ENCODE measurements around the gene NDUFB2.

DNA sequence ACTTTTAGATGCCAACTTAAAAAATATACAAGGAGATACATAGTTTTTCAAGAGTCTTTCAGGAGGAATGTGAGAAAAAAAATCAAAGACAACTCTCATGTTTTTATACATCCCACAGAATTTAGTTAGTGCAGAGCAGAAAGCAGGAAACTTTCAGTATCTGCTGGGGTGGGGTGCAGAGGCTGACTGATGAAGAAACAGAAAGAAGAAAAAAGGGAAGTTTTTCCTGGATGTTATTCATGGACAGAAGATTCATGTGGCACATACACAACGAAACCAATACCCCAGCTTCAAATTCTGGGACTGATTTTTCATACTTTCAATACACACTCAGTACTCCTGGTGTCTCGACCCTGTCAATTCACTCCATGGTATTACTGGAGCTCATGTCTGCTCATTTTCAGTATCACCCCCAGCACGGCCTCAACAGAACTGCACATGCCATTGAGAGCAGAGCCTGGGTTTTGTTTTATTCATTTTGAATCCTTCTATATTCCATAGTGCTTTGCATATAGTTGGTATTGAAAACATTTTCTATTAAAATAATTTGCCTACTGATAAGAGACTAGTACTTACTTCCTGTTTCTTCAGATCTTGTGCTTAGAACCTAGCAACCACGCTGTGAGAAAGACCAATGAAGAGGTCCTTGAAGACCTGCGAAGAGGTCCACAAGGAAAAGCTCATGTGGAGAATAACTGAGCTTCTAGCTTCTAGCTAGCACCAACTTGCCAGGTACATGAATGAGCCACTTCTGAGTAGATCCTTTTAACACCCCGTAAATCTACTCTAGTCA, 49.0 kb downstream of the NDUFB2 start:
- TF ChIP-seq CHD2 (IDR thresholded peaks at IDR 0.05; ENCODE audit: low read depth, low read length) (no peak), ZBED1 (IDR thresholded peaks at IDR 0.05) (no peak), NEUROD1 (IDR thresholded peaks at IDR 0.05; ENCODE audit: borderline replicate concordance, low read depth, low read length, partially characterized antibody) (no peak), SIN3A (IDR thresholded peaks at IDR 0.05; ENCODE audit: borderline replicate concordance in 2 of 2, control insufficient read depth in 1 of 2, low read depth in 2 of 2, low read length in 2 of 2) (no peak), POLR2AphosphoS5 (IDR thresholded peaks at IDR 0.05; ENCODE audit: control insufficient read depth, insufficient read depth, low read depth, low read length) (no peak), STAT5B (CRISPR knock-in tag; IDR thresholded peaks at IDR 0.05) (no peak)
- TF ChIP-seq, protein P1, sequence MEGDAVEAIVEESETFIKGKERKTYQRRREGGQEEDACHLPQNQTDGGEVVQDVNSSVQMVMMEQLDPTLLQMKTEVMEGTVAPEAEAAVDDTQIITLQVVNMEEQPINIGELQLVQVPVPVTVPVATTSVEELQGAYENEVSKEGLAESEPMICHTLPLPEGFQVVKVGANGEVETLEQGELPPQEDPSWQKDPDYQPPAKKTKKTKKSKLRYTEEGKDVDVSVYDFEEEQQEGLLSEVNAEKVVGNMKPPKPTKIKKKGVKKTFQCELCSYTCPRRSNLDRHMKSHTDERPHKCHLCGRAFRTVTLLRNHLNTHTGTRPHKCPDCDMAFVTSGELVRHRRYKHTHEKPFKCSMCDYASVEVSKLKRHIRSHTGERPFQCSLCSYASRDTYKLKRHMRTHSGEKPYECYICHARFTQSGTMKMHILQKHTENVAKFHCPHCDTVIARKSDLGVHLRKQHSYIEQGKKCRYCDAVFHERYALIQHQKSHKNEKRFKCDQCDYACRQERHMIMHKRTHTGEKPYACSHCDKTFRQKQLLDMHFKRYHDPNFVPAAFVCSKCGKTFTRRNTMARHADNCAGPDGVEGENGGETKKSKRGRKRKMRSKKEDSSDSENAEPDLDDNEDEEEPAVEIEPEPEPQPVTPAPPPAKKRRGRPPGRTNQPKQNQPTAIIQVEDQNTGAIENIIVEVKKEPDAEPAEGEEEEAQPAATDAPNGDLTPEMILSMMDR (IDR thresholded peaks at IDR 0.05 in 2 of 3, conservative IDR thresholded peaks at IDR 0.05 in 1 of 3; ENCODE audit: insufficient read depth in 2 of 3, low read depth in 1 of 3, low read length in 3 of 3), result no peak
- TF ChIP-seq, protein P2, sequence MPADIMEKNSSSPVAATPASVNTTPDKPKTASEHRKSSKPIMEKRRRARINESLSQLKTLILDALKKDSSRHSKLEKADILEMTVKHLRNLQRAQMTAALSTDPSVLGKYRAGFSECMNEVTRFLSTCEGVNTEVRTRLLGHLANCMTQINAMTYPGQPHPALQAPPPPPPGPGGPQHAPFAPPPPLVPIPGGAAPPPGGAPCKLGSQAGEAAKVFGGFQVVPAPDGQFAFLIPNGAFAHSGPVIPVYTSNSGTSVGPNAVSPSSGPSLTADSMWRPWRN (IDR thresholded peaks at IDR 0.05; ENCODE audit: low read depth), result no peak

Measured in K562 (cell line).